BJ (cell line): ENCODE results near the gene ALPK1. TPM values are rescaled to one million over a fixed set of nuclear protein-coding genes. Genes with fewer than 3 reads are reported as not detected.
A peak's percentile ranks its signal among the peaks of the same experiment; 100 is the strongest.

Experiments used
- CTCF ChIA-PET: fragments of 350-600 bp; formaldehyde crosslinking; extraction: SDS; loops from one replicate; lab custom pipeline; 2021; ENCODE audit warnings: antibody characterized with exemption, inconsistent platforms; lab: Yijun Ruan, JAX
- POLR2A ChIA-PET: fragments of 300-600 bp; sonication (Branson Sonifier 250); formaldehyde crosslinking; extraction: SDS; loops from one replicate; lab custom pipeline; 2021; ENCODE audit warnings: antibody characterized with exemption; lab: Charles Lee
- DNase-seq: peaks from one replicate; pipeline ENCODE4 v3.0.0-alpha.2; 2011; ENCODE audit warnings: low read depth
- H3K27me3 ChIP-seq: 2 replicates; pipeline ENCODE4 v1.6.0; 2011; ENCODE audit warnings: low read length; ENCODE audit not compliant: control insufficient read depth, insufficient read depth
- H3K36me3 ChIP-seq: 2 replicates; pipeline ENCODE4 v1.5.1; 2011; ENCODE audit warnings: low read length; ENCODE audit not compliant: control insufficient read depth, insufficient read depth
- H3K4me3 ChIP-seq: 2 replicates; pipeline ENCODE4 v1.5.1; 2011; ENCODE audit warnings: low read depth, mild to moderate bottlenecking, control low read depth, low read length
- CTCF ChIP-seq: IDR thresholded peaks from 2 replicates; pipeline ENCODE4 v1.5.1; 2011; ENCODE audit warnings: low read depth, mild to moderate bottlenecking, control low read depth, inconsistent platforms, low read length, moderate library complexity; ENCODE audit not compliant: insufficient read depth
- polyA plus RNA-seq: library from polyadenylated mRNA; depleted of rRNA; stranded (reverse); fragments of >200 nt; gene quantifications from 2 replicates; pipeline ENCODE4 v1.2.3, GENCODE V29; 2011

The ALPK1 gene
- polyA plus RNA-seq, 1 experiment = 7.6 TPM

DNA sequence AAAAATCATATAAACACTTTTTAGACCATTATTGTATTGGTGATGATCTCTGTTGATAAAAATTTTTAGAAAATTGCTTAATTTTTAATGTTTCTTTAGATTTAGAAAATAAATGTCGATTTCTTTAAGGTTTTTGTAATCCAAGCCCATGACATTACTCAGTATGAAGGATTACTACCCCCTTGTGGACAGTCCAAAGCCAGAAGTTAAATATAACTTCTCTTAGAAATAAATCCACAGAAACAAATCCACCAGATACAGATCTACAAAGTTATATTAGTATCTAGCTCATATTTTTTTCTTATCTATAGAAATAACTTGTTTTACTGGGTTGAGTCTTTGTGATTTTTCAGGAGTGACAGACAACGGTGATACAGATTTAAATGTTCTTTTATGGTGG, 30.3 kb upstream of the ALPK1 start:
- H3K4me3 ChIP-seq = no peak overlapping the region
- no peaks in the 10 kb centered on the region; the same call in 1 of the 2 replicates for H3K36me3 ChIP-seq
- ChIA-PET POLR2A (interaction anchor here (0.6 kb wide), 1 partner anchor 18 kb away, joined by 7 read pairs; no protein-coding TSS in a partner anchor), CTCF (interaction anchor here (0.9 to 2.7 kb wide), 9 partner anchors 7 to 189 kb away, joined by 3 to 13 read pairs (median 4); no protein-coding TSS in a partner anchor)
- H3K27me3 ChIP-seq = no peaks in the 10 kb centered on the region
- TF ChIP-seq CTCF = peak; percentile 59
- DNase-seq = no peak

GRCh38 chr4:112270051-112270450, 27.1 kb upstream of the ALPK1 start:
- POLR2A ChIA-PET = no interaction called here
- Histone ChIP-seq H3K36me3 (no peaks in the 10 kb centered on the region), H3K27me3 (no peaks in the 10 kb centered on the region), H3K4me3 (no peak overlapping the region)
- no peak for TF ChIP-seq CTCF
- DNase-seq = no peak
- CTCF ChIA-PET = interaction anchor here (0.6 kb wide), 1 partner anchor 34 kb away, joined by 3 read pairs; no protein-coding TSS in a partner anchor

DNA sequence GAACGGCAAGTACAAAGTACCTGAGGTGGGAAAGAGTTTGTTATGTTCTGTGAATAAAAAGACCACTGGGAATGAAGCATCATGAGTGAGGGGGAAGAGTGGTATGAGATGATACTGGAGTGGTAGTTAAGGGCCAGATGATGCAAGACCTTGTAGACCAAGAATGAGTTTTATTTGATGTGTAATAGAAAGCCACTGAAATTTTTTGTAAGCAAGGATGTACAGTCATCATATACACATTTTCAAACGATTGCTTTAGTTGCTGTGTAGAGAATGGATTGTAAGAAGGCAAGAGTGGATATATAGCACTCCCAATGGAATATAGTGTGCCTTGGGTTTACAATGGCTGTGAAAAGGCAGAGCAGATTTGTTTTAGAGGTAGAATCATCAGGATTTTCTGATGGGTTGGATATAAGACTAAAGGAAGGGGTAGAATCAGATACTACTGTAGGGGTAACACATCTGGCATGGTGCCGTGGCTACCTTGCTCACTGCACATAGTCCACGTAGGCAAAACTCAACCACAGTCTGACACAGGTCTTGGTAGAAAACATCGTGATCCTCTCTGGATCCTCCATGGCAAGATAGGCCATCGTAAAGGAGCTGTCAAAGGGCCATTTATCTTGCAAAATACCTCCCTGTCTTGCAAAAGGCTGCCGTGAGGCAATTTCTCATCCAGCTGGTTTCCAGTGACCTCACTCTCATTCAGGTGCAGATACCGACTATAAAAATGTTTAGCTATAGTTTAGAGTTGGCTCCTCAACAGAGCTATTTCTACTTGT, 26.3 kb upstream of the ALPK1 start:
- H3K27me3 ChIP-seq = no peaks in the 10 kb centered on the region
- no peak overlapping the region for H3K4me3 ChIP-seq
- no peaks in the 10 kb centered on the region for H3K36me3 ChIP-seq
- ChIA-PET POLR2A (no interaction called here), CTCF (interaction anchor here (0.6 to 1.1 kb wide), 2 partner anchors 38 to 136 kb away, joined by 3 read pairs; no protein-coding TSS in a partner anchor)
- no peak for TF ChIP-seq CTCF
- DNase-seq = peak; percentile 40

- TF ChIP-seq CTCF = no peak
- H3K27me3 ChIP-seq = no peaks in the 10 kb centered on the region
- H3K36me3 ChIP-seq = no peaks in the 10 kb centered on the region
- H3K4me3 ChIP-seq = no peak overlapping the region
- POLR2A ChIA-PET = no interaction called here
- no peak for DNase-seq
- CTCF ChIA-PET = no interaction called here
These were observed 24.9 kb upstream of the ALPK1 start for GRCh38 chr4:112272292-112272691.

DNA sequence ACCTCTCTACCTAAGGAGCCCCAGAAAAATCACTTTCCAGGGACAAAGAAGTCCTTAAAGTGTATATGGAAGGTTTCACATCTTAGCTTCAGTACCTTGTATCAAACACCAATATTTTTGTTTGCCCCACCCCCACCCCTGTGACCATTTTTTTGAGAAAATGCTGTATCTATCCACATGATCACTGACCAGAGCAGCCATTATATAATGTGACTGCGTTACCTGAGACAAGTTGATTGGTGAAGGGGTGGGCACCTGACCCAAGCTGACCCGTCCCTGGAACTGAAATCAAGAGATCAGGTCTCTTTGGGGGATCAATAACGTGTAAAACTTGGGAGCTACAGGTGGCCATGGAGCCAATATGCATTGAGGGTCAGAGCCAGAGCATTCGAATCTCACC, 22.2 kb upstream of the ALPK1 start:
- DNase-seq = no peak
- ChIA-PET POLR2A (no interaction called here), CTCF (no interaction called here)
- Histone ChIP-seq H3K27me3 (no peaks in the 10 kb centered on the region), H3K4me3 (no peak overlapping the region), H3K36me3 (no peaks in the 10 kb centered on the region)
- TF ChIP-seq CTCF = no peak
